ENCODE data around the gene RNF169.
A peak's percentile ranks its signal among the peaks of the same experiment; 100 is the strongest.

Gene RNF169

DNA sequence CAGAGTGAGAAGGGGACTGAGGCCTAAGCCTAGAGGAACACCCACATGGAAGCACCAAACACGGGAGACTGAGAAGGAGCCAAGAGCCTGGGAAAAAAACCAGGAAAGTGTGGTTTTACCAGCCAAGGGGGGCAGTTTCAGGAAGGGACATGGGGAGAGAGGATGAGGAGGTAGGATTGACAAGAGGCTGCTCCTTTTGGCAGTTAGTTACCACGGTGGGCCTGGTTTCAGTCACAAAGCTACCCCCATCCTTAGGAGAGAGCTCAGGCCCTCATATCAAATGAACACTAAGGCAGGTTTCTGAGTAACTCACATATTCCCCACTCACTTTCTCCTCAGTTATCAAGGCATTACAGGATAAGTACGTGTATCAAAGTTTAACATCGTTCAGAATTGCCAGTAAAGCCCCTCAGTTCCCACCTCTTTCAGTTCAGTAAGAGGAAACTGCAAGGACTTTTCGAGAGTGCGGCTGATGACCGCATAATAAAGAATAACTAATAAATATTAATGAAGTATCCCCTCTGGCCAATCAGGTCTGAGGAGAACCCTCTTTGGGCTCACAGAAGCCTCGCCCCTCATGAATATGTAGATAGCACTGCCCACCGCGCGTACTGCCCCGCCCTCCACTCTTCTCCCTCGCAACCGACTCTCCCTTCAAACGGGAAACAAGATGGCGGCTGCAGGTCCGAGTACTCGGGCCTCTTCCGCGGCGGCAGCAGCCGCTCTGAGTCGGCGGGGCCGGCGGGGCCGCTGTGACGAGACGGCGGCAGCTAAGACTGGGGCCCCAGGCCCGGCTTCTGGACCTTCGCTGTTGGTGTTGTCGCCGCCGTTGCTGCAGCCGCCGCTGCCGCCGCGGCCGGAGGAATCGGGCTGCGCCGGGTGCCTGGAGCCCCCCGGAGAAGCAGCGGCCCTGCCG lies at the start of gene RNF169:
Gene RNF169 (plus strand): TSS at position 639 of the 916 bp plus-strand sequence. CDS start 32 bp downstream, at position 671.
- peak; percentile 99 for DNase-seq (ENCODE audit: low spot score)

- no peak for DNase-seq (ENCODE audit: low spot score)
Observed at GRCh38 chr11:74699615-74700396, 48.8 kb upstream of the RNF169 start.

DNA sequence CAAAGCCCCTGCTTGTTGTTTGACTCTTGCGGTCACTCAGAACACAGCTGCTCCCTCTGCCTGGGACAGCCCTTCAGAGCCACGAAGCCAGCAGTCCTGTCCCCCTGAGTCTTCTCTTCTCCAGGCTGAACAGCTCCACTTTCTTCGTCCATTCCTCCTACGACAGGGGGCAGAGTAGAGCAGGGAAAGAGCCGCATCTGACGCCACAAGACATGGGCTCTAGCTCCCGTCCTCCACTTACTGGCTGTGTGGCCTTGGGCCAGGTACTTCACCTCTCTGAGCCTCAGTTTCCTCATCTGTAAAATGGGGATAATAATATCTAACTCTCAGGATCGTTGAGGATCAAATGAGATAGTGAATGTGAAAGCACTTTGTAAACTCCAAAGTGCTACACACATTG lies 47.3 kb upstream of the RNF169 start:
- no peak for DNase-seq (ENCODE audit: low spot score)

DNA sequence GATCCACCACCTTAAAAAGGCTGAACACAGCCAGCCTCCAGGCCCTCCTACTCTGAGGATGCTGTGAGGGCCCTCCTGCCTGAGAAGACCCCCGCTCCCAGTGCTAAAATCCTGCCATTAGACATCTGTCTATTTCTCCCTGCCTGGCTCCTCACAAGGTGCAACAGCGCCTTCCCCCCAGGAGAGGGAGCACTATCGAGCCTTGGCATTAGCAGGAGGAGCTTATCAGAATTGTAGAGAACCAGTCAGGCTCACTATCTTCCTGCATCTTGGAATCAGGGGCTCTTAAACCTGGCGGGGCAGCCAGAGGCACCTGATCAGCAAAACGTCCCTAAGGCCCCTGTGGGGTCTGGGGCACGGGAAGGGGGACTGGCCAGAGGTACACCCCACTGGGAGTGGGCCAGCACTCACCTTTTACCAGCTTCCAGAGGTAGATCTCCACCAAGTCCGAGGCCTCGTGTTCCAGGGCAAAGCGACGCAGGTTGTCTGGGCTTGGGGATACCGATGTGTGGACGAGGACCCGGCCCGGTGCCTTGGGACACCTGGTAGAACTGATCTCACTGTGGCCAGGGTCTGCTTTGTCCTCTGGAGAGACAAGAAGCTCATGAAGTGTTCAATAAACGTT lies 46.2 kb upstream of the RNF169 start:
- DNase-seq (ENCODE audit: low spot score) = peak; percentile 83

GRCh38 chr11:74703211-74703610 lies 45.4 kb upstream of the RNF169 start:
- no peak for DNase-seq (ENCODE audit: low spot score)

GRCh38 chr11:74707182-74707581 lies 41.5 kb upstream of the RNF169 start:
- no peak for DNase-seq (ENCODE audit: low spot score)

DNA sequence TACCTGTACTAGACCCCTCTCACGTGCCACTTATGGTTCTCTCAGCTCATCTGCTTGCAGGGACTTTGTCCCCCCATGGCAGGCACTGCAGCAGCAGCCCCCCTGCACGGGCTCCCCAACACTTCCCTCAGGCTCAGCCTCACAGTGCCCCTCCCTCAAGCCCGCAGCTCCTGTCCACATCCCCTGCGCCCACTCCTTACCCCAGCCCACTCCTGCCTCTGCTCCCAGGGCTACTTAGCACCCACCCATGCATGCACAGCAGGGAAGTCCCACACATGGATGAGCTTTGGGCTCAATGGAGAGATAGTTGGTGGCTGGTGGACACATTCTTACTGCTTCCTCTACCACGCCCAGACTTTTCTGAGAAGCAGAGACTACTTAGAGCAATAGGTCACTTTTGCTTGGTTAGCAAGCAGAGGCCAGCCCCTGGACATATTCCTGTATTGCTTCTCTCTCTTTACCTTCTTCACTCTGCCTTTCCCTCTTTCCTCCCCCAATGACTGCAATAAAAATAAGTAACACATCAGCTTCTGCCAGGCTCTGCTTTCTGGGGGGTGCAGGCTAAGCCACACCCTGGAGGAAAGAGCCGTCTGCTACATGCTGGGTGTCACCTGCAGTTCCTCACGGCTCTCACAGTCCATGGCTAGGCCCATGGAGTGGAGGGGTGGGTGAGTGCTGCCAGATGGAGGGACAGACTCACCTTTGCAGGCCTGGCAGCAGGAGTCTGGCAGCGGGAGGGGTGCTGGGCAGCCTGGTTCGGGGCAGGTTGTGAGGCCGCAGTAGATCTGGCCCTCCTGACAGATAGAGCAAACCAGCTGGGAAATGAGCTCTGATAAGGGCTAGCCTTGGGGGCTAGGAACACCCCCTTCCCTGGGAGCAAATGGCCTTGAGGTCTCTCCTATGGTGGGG lies 40.8 kb upstream of the RNF169 start:
- no peak for DNase-seq (ENCODE audit: low spot score)

DNA sequence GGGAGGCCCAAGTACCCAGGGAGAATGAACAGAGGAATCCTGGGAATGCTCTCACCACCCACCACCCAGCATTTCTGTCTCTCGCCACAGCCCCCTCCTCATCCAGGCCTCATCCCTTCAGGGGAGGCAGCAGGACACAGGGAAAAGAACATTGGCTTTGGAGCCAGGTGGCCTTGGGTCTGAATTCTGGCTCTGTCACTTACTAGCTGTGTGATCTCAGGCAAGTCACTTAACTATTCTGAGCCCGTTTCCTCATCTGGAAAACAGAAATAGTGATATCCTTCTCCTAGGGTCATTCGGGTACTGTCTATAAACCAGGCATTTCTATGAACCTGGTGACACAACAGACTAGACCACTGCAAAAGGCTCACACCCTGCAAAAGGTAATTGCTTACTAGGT lies 39.5 kb upstream of the RNF169 start:
- DNase-seq (ENCODE audit: low spot score) = no peak

DNA sequence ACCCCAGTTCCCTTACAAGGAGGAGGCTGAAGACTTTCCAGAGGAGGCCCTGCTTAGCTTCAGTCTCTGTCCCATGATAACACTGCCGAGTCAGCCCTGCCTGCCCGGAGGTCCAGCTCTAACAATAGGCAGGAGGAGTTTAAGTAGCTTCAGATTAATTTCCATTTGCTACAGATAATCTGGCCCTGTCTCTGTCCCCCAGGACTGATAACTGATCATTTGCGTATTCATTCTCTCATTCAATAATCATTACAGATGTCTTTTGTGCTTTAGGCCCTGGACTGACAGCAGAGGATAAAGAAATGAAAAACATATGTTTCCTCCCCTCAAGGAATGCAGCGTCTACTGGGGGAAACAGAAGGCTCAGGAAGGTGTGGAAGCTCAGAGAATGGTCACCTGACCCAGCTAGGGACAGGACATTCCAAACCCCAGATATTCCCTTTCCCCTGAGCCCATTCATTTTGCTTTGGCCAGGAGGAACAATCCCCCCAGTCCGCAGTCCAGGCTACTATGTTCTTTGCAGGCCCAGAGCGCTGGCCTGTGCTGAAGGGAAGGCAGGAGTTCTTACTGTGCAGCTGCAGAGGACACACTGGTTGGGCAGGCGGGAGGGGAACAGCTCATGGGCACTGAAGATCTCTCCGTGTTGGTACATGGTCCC lies 38.2 kb upstream of the RNF169 start:
- no peak for DNase-seq (ENCODE audit: low spot score)

DNA sequence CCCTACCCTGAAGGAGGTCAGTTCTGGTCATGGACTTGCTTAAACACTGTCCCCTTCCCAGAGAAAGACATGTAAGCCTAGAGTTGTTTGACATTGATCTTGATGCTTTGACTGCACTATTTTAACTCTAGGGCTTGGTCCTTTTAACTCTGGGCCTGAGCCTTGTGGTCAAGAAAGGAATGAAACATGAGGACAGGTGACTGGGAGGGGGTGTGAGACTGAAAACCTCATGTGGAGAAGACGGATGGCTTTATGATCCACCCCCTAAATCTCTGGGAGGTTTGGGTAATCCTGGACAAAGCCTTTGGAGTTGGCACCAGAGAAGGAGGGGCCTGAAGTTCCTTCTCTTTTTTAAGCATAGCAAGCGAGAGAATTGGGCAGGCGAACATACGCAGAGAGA lies 35.0 kb upstream of the RNF169 start:
- no peak for DNase-seq (ENCODE audit: low spot score)

DNA sequence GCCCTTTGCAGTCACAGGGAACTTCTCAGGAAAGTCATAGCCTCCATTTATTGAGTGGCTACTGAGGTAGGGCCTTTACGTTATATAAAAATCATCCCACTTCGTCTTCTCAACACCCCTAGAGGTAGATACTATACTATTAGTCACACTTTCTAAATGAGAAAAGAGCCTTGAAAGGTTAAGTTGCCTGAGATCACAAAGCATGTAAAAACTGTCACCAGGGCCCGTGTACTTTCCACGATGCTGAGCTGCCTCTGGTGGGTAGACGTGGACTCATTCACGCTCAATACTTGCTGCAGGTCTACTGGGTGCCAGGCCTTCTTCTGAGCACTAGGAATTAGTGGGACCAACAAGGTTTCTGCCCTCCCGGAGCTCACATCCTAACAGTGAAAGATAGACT lies 33.7 kb upstream of the RNF169 start:
- DNase-seq (ENCODE audit: low spot score) = no peak

- DNase-seq (ENCODE audit: low spot score) = no peak
Observed at GRCh38 chr11:74717221-74717969, 31.3 kb upstream of the RNF169 start.

DNA sequence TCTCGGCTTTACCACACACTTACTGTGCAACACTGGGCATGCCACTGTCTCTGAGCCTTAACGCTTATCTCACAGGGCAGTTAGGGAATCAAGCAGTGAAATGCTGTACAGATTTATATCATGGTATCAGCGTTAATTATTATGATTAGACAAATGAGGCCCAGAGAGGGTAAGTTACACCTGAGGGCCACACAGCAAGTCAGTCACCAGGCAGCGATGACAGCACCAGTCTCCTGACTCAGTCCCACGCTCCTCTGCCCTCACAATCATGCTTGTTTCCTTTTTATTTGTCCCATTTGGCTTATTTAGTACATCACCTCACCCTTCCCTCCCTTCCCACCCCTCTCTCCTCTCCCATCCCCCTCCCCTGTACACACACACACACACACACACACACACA lies 29.6 kb upstream of the RNF169 start:
- DNase-seq (ENCODE audit: low spot score) = no peak

GRCh38 chr11:74720596-74721478 lies 27.8 kb upstream of the RNF169 start:
- peak; percentile 86 for DNase-seq (ENCODE audit: low spot score)

- peak; percentile 60 for DNase-seq (ENCODE audit: low spot score)
Observed at GRCh38 chr11:74721479-74721835, 27.2 kb upstream of the RNF169 start.

DNA sequence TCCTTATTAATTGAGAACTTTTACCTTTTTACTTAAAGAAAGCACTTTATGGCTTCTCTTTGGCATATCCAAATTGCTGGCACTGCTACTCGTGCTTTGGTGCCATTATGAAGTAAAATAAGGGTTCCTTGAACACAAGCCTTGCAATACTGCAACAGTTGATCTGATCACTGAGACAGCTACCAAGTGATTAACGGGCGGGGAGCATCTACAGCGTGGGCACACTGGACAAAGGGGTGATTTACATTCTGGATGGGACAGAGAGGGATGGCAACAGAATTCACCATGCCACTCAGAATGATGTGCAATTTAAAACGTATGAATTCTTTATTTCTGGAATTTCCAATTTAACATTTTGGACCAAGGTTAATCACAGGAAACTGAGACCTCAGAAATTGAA lies 25.1 kb upstream of the RNF169 start:
- peak; percentile 22 for DNase-seq (ENCODE audit: low spot score)

- DNase-seq (ENCODE audit: low spot score) = no peak
Observed at GRCh38 chr11:74725701-74726100, 22.9 kb upstream of the RNF169 start.

- peak; percentile 87 for DNase-seq (ENCODE audit: low spot score)
Observed at GRCh38 chr11:74726547-74727182, 22.0 kb upstream of the RNF169 start.

GRCh38 chr11:74729397-74729796 lies 19.3 kb upstream of the RNF169 start:
- DNase-seq (ENCODE audit: low spot score) = no peak
